VCaP (cell line): Measurements from ENCODE around the gene HSP90B1.
A peak's percentile ranks its signal among the peaks of the same experiment; 100 is the strongest.

Source experiments
- H3K27ac ChIP-seq: fragments of 450-650 bp; 2 replicates; pipeline ENCODE4 v1.5.1; 2017
- TF ChIP-seq, protein P1 (sequence below): fragments of 450-650 bp; conservative IDR thresholded peaks from 2 replicates; pipeline ENCODE4 v1.5.1; 2017; ENCODE audit warnings: mild to moderate bottlenecking, moderate library complexity

HSP90B1 gene

DNA sequence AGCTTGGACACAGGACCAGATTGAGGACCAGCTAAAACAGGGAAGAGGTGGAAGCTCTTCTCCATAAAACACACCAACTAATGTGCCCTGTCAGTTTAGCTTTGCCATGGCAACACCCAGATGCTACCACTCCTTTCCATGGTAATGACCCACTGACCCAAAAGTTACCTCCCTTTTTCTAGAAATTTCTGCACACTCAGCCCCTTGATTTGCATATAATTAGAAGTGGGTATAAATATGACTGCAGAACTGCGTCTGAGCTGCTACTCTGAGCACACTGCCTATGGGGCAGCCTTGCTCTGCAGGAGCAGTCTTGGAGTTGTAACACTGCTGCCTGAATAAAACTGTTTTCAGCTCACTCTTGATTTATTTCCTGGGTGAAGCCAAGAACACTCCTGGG lies 32.3 kb downstream of the HSP90B1 start:
- peak overlapping the region; percentile 38 for H3K27ac ChIP-seq
- TF ChIP-seq, protein P1, sequence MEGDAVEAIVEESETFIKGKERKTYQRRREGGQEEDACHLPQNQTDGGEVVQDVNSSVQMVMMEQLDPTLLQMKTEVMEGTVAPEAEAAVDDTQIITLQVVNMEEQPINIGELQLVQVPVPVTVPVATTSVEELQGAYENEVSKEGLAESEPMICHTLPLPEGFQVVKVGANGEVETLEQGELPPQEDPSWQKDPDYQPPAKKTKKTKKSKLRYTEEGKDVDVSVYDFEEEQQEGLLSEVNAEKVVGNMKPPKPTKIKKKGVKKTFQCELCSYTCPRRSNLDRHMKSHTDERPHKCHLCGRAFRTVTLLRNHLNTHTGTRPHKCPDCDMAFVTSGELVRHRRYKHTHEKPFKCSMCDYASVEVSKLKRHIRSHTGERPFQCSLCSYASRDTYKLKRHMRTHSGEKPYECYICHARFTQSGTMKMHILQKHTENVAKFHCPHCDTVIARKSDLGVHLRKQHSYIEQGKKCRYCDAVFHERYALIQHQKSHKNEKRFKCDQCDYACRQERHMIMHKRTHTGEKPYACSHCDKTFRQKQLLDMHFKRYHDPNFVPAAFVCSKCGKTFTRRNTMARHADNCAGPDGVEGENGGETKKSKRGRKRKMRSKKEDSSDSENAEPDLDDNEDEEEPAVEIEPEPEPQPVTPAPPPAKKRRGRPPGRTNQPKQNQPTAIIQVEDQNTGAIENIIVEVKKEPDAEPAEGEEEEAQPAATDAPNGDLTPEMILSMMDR = no peak

DNA sequence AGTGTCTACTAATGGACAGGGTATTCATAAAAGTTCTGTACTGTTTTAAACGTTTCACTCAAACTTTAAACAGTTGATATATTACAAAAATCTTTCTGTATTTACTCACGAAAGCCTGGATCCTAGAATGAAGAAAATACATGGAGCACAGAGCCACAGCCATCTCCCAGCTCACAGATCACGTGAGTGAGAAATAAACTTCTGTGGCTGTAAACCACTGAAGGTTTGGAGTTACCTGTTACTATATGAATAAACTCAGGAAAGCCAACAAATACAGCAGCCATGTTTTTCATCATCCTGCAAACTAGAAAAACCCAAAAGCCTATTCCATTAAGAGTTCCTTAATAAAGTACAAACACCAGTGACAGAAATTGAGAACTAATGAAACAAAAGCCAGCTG lies 34.6 kb downstream of the HSP90B1 start:
- TF ChIP-seq, protein P1 = no peak
- peak overlapping the region; percentile 92 for H3K27ac ChIP-seq

DNA sequence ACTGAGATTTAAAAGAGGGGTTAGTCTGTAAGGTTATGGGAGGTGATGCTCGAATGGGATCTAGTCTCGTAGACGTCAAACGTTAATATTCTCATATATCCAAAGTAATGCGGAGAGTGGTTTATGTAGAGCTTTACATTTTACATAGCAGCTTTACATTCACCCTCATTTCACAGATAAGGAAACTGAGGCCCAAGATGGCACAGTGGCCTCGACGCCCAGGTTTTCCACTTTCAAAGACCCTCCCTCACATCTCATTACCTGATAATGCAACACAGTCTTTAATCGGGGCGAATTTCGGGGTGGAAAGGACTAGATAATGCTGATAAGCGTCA lies 35.0 kb downstream of the HSP90B1 start:
- TF ChIP-seq, protein P1 = no peak
- H3K27ac ChIP-seq = peak overlapping the region; percentile 92

DNA sequence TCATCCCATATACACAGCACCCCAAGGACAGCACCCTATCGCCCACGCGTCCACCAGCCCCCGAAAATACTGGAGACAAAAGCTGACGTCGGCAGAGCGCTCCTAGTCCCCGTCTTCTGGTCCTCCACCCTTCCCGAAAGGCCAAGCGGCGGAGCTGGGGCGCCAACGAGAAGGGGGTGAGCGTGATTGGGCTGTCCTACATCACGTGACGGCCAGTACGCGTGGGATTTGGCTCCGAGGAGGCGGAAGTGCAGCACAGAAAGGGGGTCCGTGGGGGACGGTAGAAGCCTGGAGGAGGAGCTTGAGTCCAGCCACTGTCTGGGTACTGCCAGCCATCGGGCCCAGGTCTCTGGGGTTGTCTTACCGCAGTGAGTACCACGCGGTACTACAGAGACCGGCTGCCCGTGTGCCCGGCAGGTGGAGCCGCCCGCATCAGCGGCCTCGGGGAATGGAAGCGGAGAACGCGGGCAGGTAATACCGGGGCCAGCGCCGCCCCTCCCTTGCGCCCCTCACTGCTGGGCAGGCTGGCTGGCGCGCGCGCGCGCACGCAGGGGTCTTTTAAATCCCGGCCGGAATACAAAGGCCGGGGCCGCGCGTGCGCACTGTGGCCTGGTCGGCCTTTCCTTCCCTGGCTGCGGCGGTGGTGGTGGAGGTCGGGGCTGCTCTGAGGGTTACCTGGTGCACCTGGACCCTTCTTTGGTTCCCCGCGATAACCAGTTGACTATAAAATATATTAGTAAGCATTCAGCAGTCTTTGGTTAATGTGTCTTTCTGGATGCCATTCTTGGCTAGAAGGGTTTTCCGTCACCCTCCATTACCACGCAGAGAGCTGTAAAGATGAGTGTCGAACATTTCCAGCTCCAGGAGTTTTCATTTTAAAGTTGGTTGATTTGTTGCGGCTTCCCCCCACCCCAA lies 35.6 kb downstream of the HSP90B1 start, which contains the start of gene TDG:
TDG (plus strand) TSS at position 283 of the 915 bp plus-strand sequence; CDS start at position 449, 166 bp downstream.
- TF ChIP-seq, protein P1 = peak; percentile 46
- H3K27ac ChIP-seq = peak within 1 kb of the TSS; percentile 92

DNA sequence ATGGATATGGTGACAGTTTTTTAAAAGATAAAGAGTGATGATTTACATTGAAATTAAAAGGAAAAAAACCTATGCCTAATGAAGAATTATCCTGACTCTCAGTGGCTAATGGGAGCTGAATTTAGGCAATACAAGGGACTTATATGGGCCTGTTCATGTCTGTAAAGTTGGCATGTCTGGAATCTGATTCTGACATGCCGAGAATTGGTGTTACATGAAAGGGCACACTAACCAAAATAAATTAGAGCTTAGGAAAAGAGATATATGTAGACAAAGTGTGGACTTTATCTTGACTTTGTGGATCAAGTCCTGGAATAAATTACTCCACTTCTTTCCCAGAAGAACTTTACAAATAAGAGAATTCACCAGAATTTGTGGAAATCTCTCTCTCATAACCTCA lies 36.5 kb downstream of the HSP90B1 start:
- TF ChIP-seq, protein P1 = no peak
- peak overlapping the region; percentile 92 for H3K27ac ChIP-seq

DNA sequence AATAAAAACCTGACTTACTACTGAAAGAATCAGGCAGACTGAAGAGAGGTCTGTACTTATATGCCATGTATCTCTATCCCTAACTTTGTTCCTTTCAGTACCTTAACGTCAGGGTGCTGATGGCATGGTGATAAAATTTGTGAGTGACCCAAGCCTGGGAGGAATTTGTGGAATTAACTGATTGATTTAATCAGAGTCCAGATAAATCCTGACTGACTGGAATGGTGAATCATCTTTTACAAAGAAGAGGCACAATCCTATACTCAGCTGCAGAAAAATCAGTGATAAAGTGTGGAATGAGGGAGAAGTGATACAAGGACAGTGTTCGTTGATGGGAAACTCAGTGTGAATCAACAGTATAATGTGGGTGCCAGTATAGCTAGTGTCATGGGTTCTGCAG lies 39.2 kb downstream of the HSP90B1 start:
- H3K27ac ChIP-seq = no peak overlapping the region
- TF ChIP-seq, protein P1 = no peak

DNA sequence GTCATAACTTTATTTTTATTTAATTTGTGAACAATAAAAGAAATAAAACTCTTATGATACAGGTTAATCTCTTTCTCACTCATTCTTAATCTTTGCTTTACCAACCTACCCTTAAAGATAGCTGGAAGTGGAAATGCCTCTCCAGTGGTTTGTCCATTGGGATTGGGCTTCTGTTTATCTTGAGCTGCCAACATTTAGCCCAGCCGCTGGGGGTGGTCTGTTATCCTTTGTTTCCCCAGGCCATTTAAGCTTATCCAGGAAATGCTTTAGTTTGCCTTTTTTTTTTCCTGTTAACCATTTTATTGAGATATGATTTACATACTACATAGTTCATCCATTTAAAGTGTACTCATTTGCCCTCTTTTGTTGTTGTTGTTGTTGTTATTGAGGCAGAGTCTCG lies 43.7 kb downstream of the HSP90B1 start:
- no peak overlapping the region for H3K27ac ChIP-seq
- TF ChIP-seq, protein P1 = no peak
